Ectodermal cell (in vitro differentiated cells): Measurements from ENCODE around the gene FAM236C.
"Not testable (repeated sequence)": the region's sequence is repeated elsewhere in the genome, so short reads cannot be mapped to it uniquely, and the experiment has no call there.

Experiments
- H3K27ac ChIP-seq: 2 replicates; pipeline ENCODE4 v1.7.0; 2013; ENCODE audit warnings: mild to moderate bottlenecking, low read depth, low read length; ENCODE audit not compliant: insufficient read depth, poor library complexity, severe bottlenecking
- H3K27me3 ChIP-seq: 2 replicates; pipeline ENCODE4 v1.7.0; 2013; ENCODE audit warnings: mild to moderate bottlenecking, low read length; ENCODE audit not compliant: insufficient read depth, control insufficient read depth, poor library complexity, severe bottlenecking
- H3K36me3 ChIP-seq: one replicate; pipeline ENCODE4 v1.7.0; 2013; ENCODE audit warnings: low read length; ENCODE audit not compliant: control insufficient read depth, insufficient read depth
- H3K4me1 ChIP-seq: one replicate; pipeline ENCODE4 v1.7.0; 2013; ENCODE audit warnings: low read length; ENCODE audit not compliant: control insufficient read depth, insufficient read depth
- H3K4me3 ChIP-seq: 2 replicates; pipeline ENCODE4 v1.7.0; 2013; ENCODE audit warnings: low read depth, low read length, control low read depth; ENCODE audit not compliant: insufficient read depth
- H3K9me3 ChIP-seq: 2 replicates; pipeline ENCODE4 v1.7.0; 2013; ENCODE audit warnings: mild to moderate bottlenecking, low read length, moderate library complexity; ENCODE audit not compliant: control insufficient read depth
- WGBS, 2 experiments: methylation state at CpG; one replicate each; pipeline ENCODE4 v1.1.7; 2013; ENCODE audit warnings: missing lambda C conversion rate in 2 of 2; 5-methylcytosine and 5-hydroxymethylcytosine counted together

FAM236C gene

DNA sequence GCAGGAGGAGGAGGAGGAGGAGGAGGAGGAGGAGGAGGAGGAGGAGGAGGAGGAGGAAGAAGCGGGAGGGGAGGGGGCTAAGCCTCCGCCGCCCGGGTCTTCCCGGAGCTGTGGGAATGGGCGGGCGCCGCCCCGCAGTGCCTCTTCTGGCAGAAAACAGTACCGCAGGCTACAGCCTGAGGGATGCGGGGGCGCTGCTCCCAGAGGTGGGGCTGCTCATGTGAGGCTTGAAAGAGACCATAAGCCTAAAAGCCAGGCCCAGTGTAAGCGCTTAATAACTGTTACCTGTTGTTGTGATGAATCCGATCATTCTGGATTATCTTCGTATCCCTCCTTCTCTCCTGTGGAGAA, 31.4 kb downstream of the FAM236C start, which contains the start of gene DMRTC1:
Gene DMRTC1, minus strand, starts transcription at position 19 of the 351 bp plus-strand sequence. CDS start 68,143 bp downstream, outside the sequence.
- H3K9me3 ChIP-seq, H3K27me3 ChIP-seq, H3K36me3 ChIP-seq, H3K4me3 ChIP-seq, H3K27ac ChIP-seq, H3K4me1 ChIP-seq: not testable (repeated sequence)
- WGBS, 2 experiments, result no CpG with 5 or more reads among the region's 15 CpGs

DNA sequence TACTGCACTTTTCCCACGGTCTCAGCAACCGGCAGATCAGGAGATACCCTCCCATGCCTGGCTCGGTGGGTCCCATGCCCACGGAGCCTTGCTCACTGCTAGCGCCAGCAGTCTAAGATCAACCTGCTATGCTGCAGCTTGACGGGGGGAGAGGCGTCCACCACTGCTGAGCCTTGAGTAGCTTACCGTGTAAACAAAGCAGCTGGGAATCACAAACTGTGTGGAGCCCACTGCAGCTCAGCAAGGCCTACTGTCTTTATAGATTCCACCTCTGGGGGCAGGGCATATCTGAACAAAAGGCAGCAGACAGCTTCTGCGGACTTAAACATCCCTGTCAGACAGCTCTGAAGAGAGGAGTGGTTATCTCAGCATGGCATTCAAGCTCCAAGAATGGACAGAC, 47.6 kb downstream of the FAM236C start:
- H3K4me1 ChIP-seq, H3K27ac ChIP-seq, H3K27me3 ChIP-seq, H3K4me3 ChIP-seq, H3K36me3 ChIP-seq, H3K9me3 ChIP-seq: not testable (repeated sequence)
- no CpG with 5 or more reads among the region's 9 CpGs for WGBS, 2 experiments
